Nucleus accumbens (tissue), 56 donors: ENCODE results near the gene DENND1A.

Source experiments
- DNase-seq, 56 donors: peaks; one replicate each; lab custom pipeline; 2025; lab: John Stamatoyannopoulos, UW

Gene DENND1A

GRCh38 chr9:123513554-123513953 is 416.4 kb downstream of the DENND1A start:
- no peak for DNase-seq

- DNase-seq: peak in 11 of 56 donors; percentile 1 to 38 (median 19)
These were observed 418.3 kb downstream of the DENND1A start for GRCh38 chr9:123511326-123512277.

GRCh38 chr9:123509646-123510045 is 420.3 kb downstream of the DENND1A start:
- no peak for DNase-seq

GRCh38 chr9:123508048-123508447 is 421.9 kb downstream of the DENND1A start:
- DNase-seq: no peak

- DNase-seq: no peak
These were observed 424.4 kb downstream of the DENND1A start for GRCh38 chr9:123505496-123505895.

- DNase-seq: no peak
These were observed 429.6 kb downstream of the DENND1A start for GRCh38 chr9:123500336-123500735.

- DNase-seq: no peak
These were observed 432.1 kb downstream of the DENND1A start for GRCh38 chr9:123497830-123498229.

- no peak for DNase-seq
These were observed 434.2 kb downstream of the DENND1A start for GRCh38 chr9:123495731-123496130.

- DNase-seq: no peak
These were observed 436.3 kb downstream of the DENND1A start for GRCh38 chr9:123493627-123494026.

- no peak for DNase-seq
These were observed 439.2 kb downstream of the DENND1A start for GRCh38 chr9:123490688-123491087.

- no peak for DNase-seq
These were observed 441.1 kb downstream of the DENND1A start for GRCh38 chr9:123488722-123489321.

- DNase-seq: peak in 14 of 56 donors; percentile 2 to 39 (median 16)
These were observed 441.9 kb downstream of the DENND1A start for GRCh38 chr9:123487944-123488548.

- DNase-seq: no peak
These were observed 443.5 kb downstream of the DENND1A start for GRCh38 chr9:123486431-123486830.

- DNase-seq: no peak
These were observed 444.7 kb downstream of the DENND1A start for GRCh38 chr9:123485216-123485615.

- no peak for DNase-seq
These were observed 445.8 kb downstream of the DENND1A start for GRCh38 chr9:123484130-123484529.

- no peak for DNase-seq
These were observed 446.6 kb downstream of the DENND1A start for GRCh38 chr9:123483191-123483803.

- no peak for DNase-seq
These were observed 447.5 kb downstream of the DENND1A start for GRCh38 chr9:123482295-123482968.

GRCh38 chr9:123481209-123481865 is 448.6 kb downstream of the DENND1A start:
- no peak for DNase-seq

GRCh38 chr9:123480791-123481190 is 449.1 kb downstream of the DENND1A start:
- no peak for DNase-seq

GRCh38 chr9:123480096-123480495 is 449.8 kb downstream of the DENND1A start:
- no peak for DNase-seq
